Neuronal stem cell (in vitro differentiated cells): ENCODE data around the gene DBF4B.
"Not testable (repeated sequence)": the region's sequence is repeated elsewhere in the genome, so short reads cannot be mapped to it uniquely, and the experiment has no call there.

Source experiments
- DNase-seq: peaks from one replicate; pipeline ENCODE4 v3.0.0-alpha.2; 2013; ENCODE audit warnings: low spot score
- H2AFZ ChIP-seq: one replicate; pipeline ENCODE4 v1.6.1; 2013; ENCODE audit warnings: mild to moderate bottlenecking, low read length, inconsistent platforms
- H2AK5ac ChIP-seq: 2 replicates; pipeline ENCODE4 v1.6.1; 2013; ENCODE audit warnings: low read depth, mild to moderate bottlenecking, inconsistent platforms, low read length, moderate library complexity, mixed read lengths
- H2BK120ac ChIP-seq: 2 replicates; pipeline ENCODE4 v1.6.1; 2013; ENCODE audit warnings: low read depth, mild to moderate bottlenecking, inconsistent platforms, low read length, moderate library complexity, mixed read lengths
- H2BK12ac ChIP-seq: one replicate; pipeline ENCODE4 v1.6.1; 2013; ENCODE audit warnings: low read length, inconsistent platforms
- H2BK15ac ChIP-seq: 2 replicates; pipeline ENCODE4 v1.6.1; 2013; ENCODE audit warnings: mild to moderate bottlenecking, low read length, inconsistent platforms, mixed read lengths
- H2BK5ac ChIP-seq: one replicate; pipeline ENCODE4 v1.6.1; 2013; ENCODE audit warnings: inconsistent platforms, mild to moderate bottlenecking, low read length, moderate library complexity
- H3K14ac ChIP-seq: one replicate; pipeline ENCODE4 v1.6.1; 2013; ENCODE audit warnings: low read length, inconsistent platforms
- H3K18ac ChIP-seq: 2 replicates; pipeline ENCODE4 v1.6.1; 2013; ENCODE audit warnings: low read length, inconsistent platforms
- H3K23ac ChIP-seq: 2 replicates; pipeline ENCODE4 v1.6.1; 2013; ENCODE audit warnings: low read depth, mild to moderate bottlenecking, mixed read lengths, low read length, inconsistent platforms; ENCODE audit not compliant: poor library complexity
- H3K27ac ChIP-seq: replicated peaks from 3 replicates; pipeline ENCODE4 v1.5.1; 2013; ENCODE audit warnings: low read length, inconsistent platforms
- H3K27me3 ChIP-seq, 3 experiments: 2 replicates each; pipeline ENCODE4 v1.6.1; 2013; ENCODE audit warnings: low read length in 3 of 3, mild to moderate bottlenecking in 2 of 3, inconsistent platforms in 1 of 3, low read depth in 1 of 3, mixed read lengths in 1 of 3, moderate library complexity in 1 of 3; ENCODE audit not compliant: control insufficient read depth in 3 of 3, insufficient read depth in 3 of 3
- H3K36me3 ChIP-seq, 2 donors: replicated peaks in 1 of 2; 2 replicates each; pipeline ENCODE4 v1.6.1; 2013; ENCODE audit warnings: low read length in 2 of 2; ENCODE audit not compliant: control insufficient read depth in 2 of 2, insufficient read depth in 2 of 2
- H3K4ac ChIP-seq: 2 replicates; pipeline ENCODE4 v1.6.1; 2013; ENCODE audit warnings: inconsistent platforms, mild to moderate bottlenecking, low read length, moderate library complexity
- H3K4me1 ChIP-seq, 2 donors: 1 replicate in 1 of 2; 2 replicates in 1 of 2; pipeline ENCODE4 v1.6.1; 2013; ENCODE audit warnings: low read length in 2 of 2, low read depth in 1 of 2; ENCODE audit not compliant: control insufficient read depth in 2 of 2, insufficient read depth in 1 of 2
- H3K4me2 ChIP-seq: one replicate; pipeline ENCODE4 v1.6.1; 2013; ENCODE audit warnings: mild to moderate bottlenecking, low read length, inconsistent platforms; ENCODE audit not compliant: insufficient read depth, poor library complexity, severe bottlenecking
- H3K4me3 ChIP-seq, 2 donors: 2 replicates each; pipeline ENCODE4 v1.5.1; 2013; ENCODE audit warnings: low read length in 2 of 2, mild to moderate bottlenecking in 2 of 2, inconsistent platforms in 1 of 2, moderate library complexity in 1 of 2
- H3K79me1 ChIP-seq: one replicate; pipeline ENCODE4 v1.6.1; 2013; ENCODE audit warnings: low read depth, mild to moderate bottlenecking, inconsistent platforms, low read length, moderate library complexity
- H3K9ac ChIP-seq: one replicate; pipeline ENCODE4 v1.6.1; 2013; ENCODE audit warnings: mild to moderate bottlenecking, low read depth, low read length, inconsistent platforms; ENCODE audit not compliant: poor library complexity
- H3K9me3 ChIP-seq, 2 donors: replicated peaks in 1 of 2; 2 replicates each; pipeline versions ENCODE3 to v1.6.1; 2013; ENCODE audit warnings: low read length in 2 of 2, mild to moderate bottlenecking in 2 of 2, inconsistent platforms in 1 of 2, low read depth in 1 of 2, mixed read lengths in 1 of 2, moderate library complexity in 1 of 2; ENCODE audit not compliant: control insufficient read depth in 2 of 2, insufficient read depth in 1 of 2
- H4K8ac ChIP-seq: one replicate; pipeline ENCODE4 v1.6.1; 2013; ENCODE audit warnings: low read depth, mild to moderate bottlenecking, inconsistent platforms, low read length, moderate library complexity
- H4K91ac ChIP-seq: one replicate; pipeline ENCODE4 v1.6.1; 2013; ENCODE audit warnings: low read length, low read depth, mild to moderate bottlenecking, inconsistent platforms; ENCODE audit not compliant: poor library complexity
- WGBS, 2 donors: extraction: QIAGEN DNeasy Blood & Tissue Kit; methylation state at CpG; one replicate each; pipeline ENCODE4 v1.1.7; 2013; ENCODE audit warnings: missing lambda C conversion rate in 2 of 2, mixed read lengths in 1 of 2; ENCODE audit not compliant: insufficient read length in 2 of 2, insufficient replicate concordance in 1 of 2; ENCODE audit errors: extremely low coverage in 2 of 2; 5-methylcytosine and 5-hydroxymethylcytosine counted together

The DBF4B gene

DNA sequence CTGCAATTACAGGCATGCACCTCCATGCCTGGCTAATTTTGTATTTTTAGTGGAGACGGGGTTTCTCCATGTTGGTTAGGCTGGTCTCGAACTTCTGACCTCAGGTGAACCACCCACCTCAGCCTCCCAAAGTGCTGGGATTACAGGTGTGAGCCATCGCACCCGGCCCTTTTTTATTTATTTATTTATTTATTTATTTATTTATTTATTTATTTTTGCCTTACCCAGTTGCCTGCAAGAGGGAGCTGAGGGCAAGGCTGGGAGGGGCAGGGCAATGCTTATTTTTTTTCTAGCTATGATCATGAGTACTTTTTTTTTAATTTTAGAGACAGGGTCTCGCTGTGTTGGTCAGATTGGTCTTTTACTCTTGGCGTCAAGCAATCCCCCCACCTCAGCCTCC, 17.7 kb downstream of the DBF4B start:
- H3K18ac ChIP-seq, H3K4ac ChIP-seq, H3K4me2 ChIP-seq, H3K79me1 ChIP-seq, H2AK5ac ChIP-seq, H2BK120ac ChIP-seq, DNase-seq, H3K4me3 ChIP-seq, H4K91ac ChIP-seq, H3K27ac ChIP-seq, H4K8ac ChIP-seq, H2BK15ac ChIP-seq, H3K9ac ChIP-seq, H2AFZ ChIP-seq, H2BK5ac ChIP-seq, H2BK12ac ChIP-seq, H3K4me1 ChIP-seq, H3K14ac ChIP-seq, H3K9me3 ChIP-seq, H3K27me3 ChIP-seq, H3K23ac ChIP-seq: not testable (repeated sequence)
- WGBS, 2 donors = no CpG with 5 or more reads among the region's 6 CpGs
- H3K36me3 ChIP-seq = peaks cover 13 to 89% of the 10 kb centered on the region in 2 donors

DNA sequence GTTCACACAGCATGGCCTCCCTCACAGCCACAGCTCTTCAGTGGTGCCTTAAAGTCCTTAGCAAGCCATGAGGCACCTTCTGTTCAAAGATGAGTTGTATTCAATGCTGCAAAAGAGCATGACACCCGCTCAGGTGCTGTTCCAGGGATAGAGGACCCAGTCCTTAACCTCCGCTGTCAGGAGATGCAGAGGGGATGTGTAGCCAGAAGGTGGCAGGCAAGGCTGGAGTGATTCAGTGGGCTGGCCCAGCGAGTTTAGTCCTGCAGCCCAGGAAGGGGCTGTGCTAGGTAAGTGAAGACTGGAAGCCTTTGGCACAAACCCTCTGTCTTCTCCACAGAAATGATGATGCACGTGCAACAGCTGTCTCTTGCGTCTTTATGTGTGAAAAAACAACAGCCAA, 25.3 kb downstream of the DBF4B start:
- H3K4me1 ChIP-seq = no peaks in the 10 kb centered on the region
- H2AFZ ChIP-seq = no peak overlapping the region
- no peak overlapping the region for H2BK120ac ChIP-seq
- no peak overlapping the region for H3K14ac ChIP-seq
- no peak overlapping the region for H3K4me2 ChIP-seq
- H3K36me3 ChIP-seq = peaks cover 30 to 93% of the 10 kb centered on the region in 2 donors
- no peak overlapping the region for H2BK5ac ChIP-seq
- H3K9me3 ChIP-seq = no peaks in the 10 kb centered on the region
- H4K8ac ChIP-seq = no peak overlapping the region
- H3K4me3 ChIP-seq = no peak overlapping the region
- no peak overlapping the region for H2BK12ac ChIP-seq
- no peaks in the 10 kb centered on the region for H3K79me1 ChIP-seq
- no CpG with 5 or more reads among the region's 5 CpGs for WGBS, 2 donors
- no peak overlapping the region for H3K9ac ChIP-seq
- no peak overlapping the region for H3K23ac ChIP-seq
- no peak overlapping the region for H2BK15ac ChIP-seq
- no peak overlapping the region for H2AK5ac ChIP-seq
- no peaks in the 10 kb centered on the region for H3K27me3 ChIP-seq
- no peak overlapping the region for H3K27ac ChIP-seq
- DNase-seq = no peak
- no peak overlapping the region for H4K91ac ChIP-seq
- no peak overlapping the region for H3K18ac ChIP-seq
- no peak overlapping the region for H3K4ac ChIP-seq

DNA sequence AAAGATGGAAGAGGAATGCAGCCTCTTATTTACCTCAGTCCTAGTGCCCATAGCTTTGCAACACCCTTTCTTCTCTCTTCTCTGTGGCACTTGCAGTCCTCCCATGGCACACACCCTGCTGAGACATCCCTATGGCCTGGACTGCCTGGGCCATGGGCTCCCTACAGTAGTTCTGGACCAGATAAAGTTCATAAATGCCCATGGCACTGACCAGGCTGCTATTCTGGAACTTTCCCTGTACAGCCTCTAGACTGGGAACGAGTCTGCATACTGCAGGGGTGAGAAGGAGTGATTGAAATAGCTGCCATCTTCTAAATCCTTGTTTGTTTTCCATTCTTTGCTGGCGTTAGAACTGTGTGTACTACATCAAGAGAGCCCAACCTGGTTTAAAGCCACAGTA, 25.8 kb downstream of the DBF4B start:
- Histone ChIP-seq H3K9ac (peak overlapping the region; percentile 4), H3K9me3 (no peaks in the 10 kb centered on the region), H3K27ac (no peak overlapping the region), H3K4ac (no peak overlapping the region), H3K27me3 (no peaks in the 10 kb centered on the region), H2BK120ac (no peak overlapping the region), H2BK15ac (no peak overlapping the region), H3K18ac (no peak overlapping the region), H3K4me3 (no peak overlapping the region), H2BK5ac (no peak overlapping the region), H2BK12ac (no peak overlapping the region), H3K4me1 (no peaks in the 10 kb centered on the region), H2AFZ (no peak overlapping the region), H3K36me3 (peaks cover 31 to 93% of the 10 kb centered on the region in 2 donors), H3K14ac (no peak overlapping the region), H3K79me1 (no peaks in the 10 kb centered on the region), H2AK5ac (no peak overlapping the region), H4K8ac (no peak overlapping the region), H4K91ac (no peak overlapping the region), H3K23ac (no peak overlapping the region), H3K4me2 (no peak overlapping the region)
- no peak for DNase-seq
- WGBS, 2 donors = no CpG with 5 or more reads among the region's 2 CpGs

DNA sequence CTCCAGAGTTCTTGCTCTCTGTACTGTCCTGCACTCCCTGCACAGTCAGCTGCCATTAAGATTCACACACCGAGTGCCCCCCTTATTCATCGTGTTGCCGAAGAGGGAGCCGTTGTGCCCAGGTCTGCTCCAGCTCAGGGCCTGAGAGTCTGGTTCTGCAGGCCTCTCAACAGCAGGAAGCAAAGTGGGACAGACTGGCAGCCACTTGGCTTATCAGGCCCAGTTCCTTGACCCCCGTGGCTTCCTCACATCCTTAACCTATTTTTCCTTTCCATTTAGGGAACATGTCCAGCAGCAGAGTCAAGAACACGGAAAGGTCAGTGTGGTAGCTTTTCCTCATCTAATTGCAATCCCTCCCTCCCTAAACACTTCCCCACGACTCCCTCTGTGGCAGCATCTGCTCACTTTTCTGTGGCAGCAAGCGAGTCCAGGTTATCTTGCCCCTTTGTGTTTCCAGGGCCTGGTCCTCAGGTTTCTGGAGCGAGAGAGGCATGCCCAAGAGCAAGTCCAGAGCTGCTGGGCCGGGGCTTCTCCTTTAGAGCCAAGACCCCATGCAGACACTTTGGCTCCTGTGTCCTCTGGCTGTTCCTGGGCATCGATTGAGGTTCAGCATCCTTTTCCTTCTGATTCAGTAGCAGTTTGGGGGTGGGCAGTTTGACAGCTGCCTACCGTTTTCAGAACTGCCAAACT, 28.2 kb downstream of the DBF4B start:
- Histone ChIP-seq H3K9ac (no peak overlapping the region), H2BK15ac (no peak overlapping the region), H3K79me1 (no peaks in the 10 kb centered on the region), H2BK5ac (no peak overlapping the region), H3K23ac (no peak overlapping the region), H3K14ac (no peak overlapping the region), H3K9me3 (no peaks in the 10 kb centered on the region), H3K18ac (no peak overlapping the region), H2BK120ac (no peak overlapping the region), H2AFZ (no peak overlapping the region), H4K91ac (no peak overlapping the region), H2AK5ac (no peak overlapping the region), H3K4me3 (no peak overlapping the region), H3K36me3 (peaks cover 27 to 89% of the 10 kb centered on the region in 2 donors), H3K4me1 (no peaks in the 10 kb centered on the region), H3K27me3 (no peaks in the 10 kb centered on the region), H4K8ac (no peak overlapping the region), H3K27ac (no peak overlapping the region), H2BK12ac (no peak overlapping the region), H3K4me2 (no peak overlapping the region), H3K4ac (no peak overlapping the region)
- no peak for DNase-seq
- WGBS, 2 donors = no CpG with 5 or more reads among the region's 12 CpGs
